Stimulated activated CD4-positive, alpha-beta T cell treated with anti-CD3 and anti-CD28 coated beads, TNF-alpha, amount 100 ng/mL, for 1 hour (primary cell): Measurements from ENCODE around the gene EGFR.

Source experiments
- DNase-seq, 3 donors: peaks; one replicate each; pipeline ENCODE4 v3.0.0-alpha.2; 2020; ENCODE audit warnings: low read depth in 3 of 3, low spot score in 1 of 3

EGFR gene

GRCh38 chr7:55099821-55100543 lies 81.2 kb downstream of the EGFR start:
- DNase-seq: no peak

- DNase-seq: no peak
Measured at GRCh38 chr7:55100544-55101327, 81.9 kb downstream of the EGFR start.

- no peak for DNase-seq
Measured at GRCh38 chr7:55101359-55101758, 82.5 kb downstream of the EGFR start.

GRCh38 chr7:55104123-55104522 lies 85.3 kb downstream of the EGFR start:
- no peak for DNase-seq

GRCh38 chr7:55104712-55105433 lies 86.1 kb downstream of the EGFR start:
- no peak for DNase-seq

- DNase-seq: no peak
Measured at GRCh38 chr7:55105952-55106351, 87.1 kb downstream of the EGFR start.

- no peak for DNase-seq
Measured at GRCh38 chr7:55107946-55108345, 89.1 kb downstream of the EGFR start.

- DNase-seq: no peak
Measured at GRCh38 chr7:55108401-55108800, 89.6 kb downstream of the EGFR start.

GRCh38 chr7:55108818-55109217 lies 90.0 kb downstream of the EGFR start:
- DNase-seq: no peak

- no peak for DNase-seq
Measured at GRCh38 chr7:55109404-55110167, 90.8 kb downstream of the EGFR start.

GRCh38 chr7:55110282-55110992 lies 91.6 kb downstream of the EGFR start:
- DNase-seq: no peak

- DNase-seq: no peak
Measured at GRCh38 chr7:55110993-55111361, 92.2 kb downstream of the EGFR start.

GRCh38 chr7:55112056-55112455 lies 93.2 kb downstream of the EGFR start:
- DNase-seq: no peak

GRCh38 chr7:55113760-55114540 lies 95.1 kb downstream of the EGFR start:
- no peak for DNase-seq

GRCh38 chr7:55117286-55117685 lies 98.5 kb downstream of the EGFR start:
- DNase-seq: no peak

- DNase-seq: no peak
Measured at GRCh38 chr7:55118426-55118825, 99.6 kb downstream of the EGFR start.

- no peak for DNase-seq
Measured at GRCh38 chr7:55119571-55119970, 100.8 kb downstream of the EGFR start.

- no peak for DNase-seq
Measured at GRCh38 chr7:55120074-55120473, 101.3 kb downstream of the EGFR start.

- no peak for DNase-seq
Measured at GRCh38 chr7:55120501-55121198, 101.8 kb downstream of the EGFR start.
